ENCODE results near the gene HECW1. TPM values are rescaled to one million over a fixed set of nuclear protein-coding genes. Genes with fewer than 3 reads are reported as not detected.

HECW1 gene
- total and polyA plus RNA-seq, 2 experiments from 2014 or later = 11.0 to 21.8 TPM

GRCh38 chr7:43462836-43463235 lies 350.4 kb downstream of the HECW1 start:
- Histone ChIP-seq H3K9me2 (ENCODE audit: insufficient read depth) (no peaks in the 10 kb centered on the region), H3K4me1 (ENCODE audit: insufficient read depth) (peaks cover 36% of the 10 kb centered on the region), H3K27me3 (ENCODE audit: insufficient read depth) (no peaks in the 10 kb centered on the region), H3K36me3 (ENCODE audit: insufficient read depth) (no peaks in the 10 kb centered on the region), H2AFZ (no peak overlapping the region), H3K4me3 (no peak overlapping the region), H3K27ac (ENCODE audit: low read depth) (peak overlapping the region; percentile 29; the same call in 1 of the 2 replicates), H4K20me1 (replicated peaks; ENCODE audit: insufficient read depth) (no peaks in the 10 kb centered on the region), H3K4me2 (peak overlapping the region; percentile 10), H3K79me2 (replicated peaks; ENCODE audit: insufficient read depth) (no peaks in the 10 kb centered on the region), H3F3A (replicated peaks; ENCODE audit: low read depth) (no peaks in the 10 kb centered on the region; the same call in 1 of the 2 replicates)
- ATAC-seq (no peak), DNase-seq (ENCODE audit: low spot score) (no peak)
- peaks cover 4% of the 10 kb centered on the region for H3K27me3 Mint-ChIP-seq (ENCODE audit: insufficient read depth, low read depth, poor library complexity)
- no peak overlapping the region for H3K27ac Mint-ChIP-seq
- peaks cover 37% of the 10 kb centered on the region for H3K4me1 Mint-ChIP-seq
- no peaks in the 10 kb centered on the region for H3K9me3 Mint-ChIP-seq
- TF ChIP-seq POLR2AphosphoS5 (IDR thresholded peaks at IDR 0.05; ENCODE audit: low read depth) (no peak), REST (IDR thresholded peaks at IDR 0.05; ENCODE audit: unreplicated experiment) (no peak), ZNF114 (CRISPR knock-in tag; IDR thresholded peaks at IDR 0.05) (no peak), ZNF331 (CRISPR knock-in tag; IDR thresholded peaks at IDR 0.05; ENCODE audit: low read depth) (no peak), EZH2phosphoT487 (IDR thresholded peaks at IDR 0.05; ENCODE audit: unreplicated experiment) (no peak), JUNB (IDR thresholded peaks at IDR 0.05; ENCODE audit: unreplicated experiment) (no peak), EZH2 (IDR thresholded peaks at IDR 0.05; ENCODE audit: low read depth, unreplicated experiment) (no peak), NANOG (IDR thresholded peaks at IDR 0.05; ENCODE audit: borderline replicate concordance) (no peak), CREB1 (CRISPR knock-in tag; IDR thresholded peaks at IDR 0.05; ENCODE audit: low read depth) (no peak), STAT1 (IDR thresholded peaks at IDR 0.05; ENCODE audit: unreplicated experiment) (no peak)
- H3K36me3 Mint-ChIP-seq (ENCODE audit: low read depth) = no peaks in the 10 kb centered on the region
- no peak overlapping the region; the same call in 2 of the 3 replicates for H3K4me3 Mint-ChIP-seq

- no peaks in the 10 kb centered on the region for H3K79me2 ChIP-seq (replicated peaks; ENCODE audit: insufficient read depth)
- Mint-ChIP-seq H3K27me3 (ENCODE audit: insufficient read depth, low read depth, poor library complexity) (peaks cover 4% of the 10 kb centered on the region), H3K9me3 (no peaks in the 10 kb centered on the region), H3K36me3 (ENCODE audit: low read depth) (no peaks in the 10 kb centered on the region), H3K4me3 (peak overlapping the region; percentile 17; the same call in 1 of the 3 replicates), H3K4me1 (peaks cover 37% of the 10 kb centered on the region), H3K27ac (peak overlapping the region; percentile 90)
- peaks cover 36% of the 10 kb centered on the region for H3K4me1 ChIP-seq (ENCODE audit: insufficient read depth)
- no peaks in the 10 kb centered on the region for H3K9me2 ChIP-seq (ENCODE audit: insufficient read depth)
- H3K4me2 ChIP-seq = peak overlapping the region; percentile 10
- H4K20me1 ChIP-seq (replicated peaks; ENCODE audit: insufficient read depth) = no peaks in the 10 kb centered on the region
- no peaks in the 10 kb centered on the region for H3K36me3 ChIP-seq (ENCODE audit: insufficient read depth)
- no peaks in the 10 kb centered on the region for H3K27me3 ChIP-seq (ENCODE audit: insufficient read depth)
- H3K4me3 ChIP-seq = no peak overlapping the region
- no peak overlapping the region for H2AFZ ChIP-seq
- H3K27ac ChIP-seq (ENCODE audit: low read depth) = peak overlapping the region; percentile 61; the same call in 1 of the 2 replicates
- DNase-seq (ENCODE audit: low spot score) (peak; percentile 39), ATAC-seq (peak; percentile 65)
- no peaks in the 10 kb centered on the region; the same call in 1 of the 2 replicates for H3F3A ChIP-seq (replicated peaks; ENCODE audit: low read depth)
- TF ChIP-seq CREB1 (CRISPR knock-in tag; IDR thresholded peaks at IDR 0.05; ENCODE audit: low read depth) (no peak), JUNB (IDR thresholded peaks at IDR 0.05; ENCODE audit: unreplicated experiment) (no peak), REST (IDR thresholded peaks at IDR 0.05; ENCODE audit: unreplicated experiment) (no peak), EZH2phosphoT487 (IDR thresholded peaks at IDR 0.05; ENCODE audit: unreplicated experiment) (no peak), NANOG (IDR thresholded peaks at IDR 0.05; ENCODE audit: borderline replicate concordance) (no peak), EZH2 (IDR thresholded peaks at IDR 0.05; ENCODE audit: low read depth, unreplicated experiment) (no peak), STAT1 (IDR thresholded peaks at IDR 0.05; ENCODE audit: unreplicated experiment) (no peak), ZNF331 (CRISPR knock-in tag; IDR thresholded peaks at IDR 0.05; ENCODE audit: low read depth) (no peak), ZNF114 (CRISPR knock-in tag; IDR thresholded peaks at IDR 0.05) (no peak), POLR2AphosphoS5 (IDR thresholded peaks at IDR 0.05; ENCODE audit: low read depth) (no peak)
- TF ChIP-seq, protein P1, sequence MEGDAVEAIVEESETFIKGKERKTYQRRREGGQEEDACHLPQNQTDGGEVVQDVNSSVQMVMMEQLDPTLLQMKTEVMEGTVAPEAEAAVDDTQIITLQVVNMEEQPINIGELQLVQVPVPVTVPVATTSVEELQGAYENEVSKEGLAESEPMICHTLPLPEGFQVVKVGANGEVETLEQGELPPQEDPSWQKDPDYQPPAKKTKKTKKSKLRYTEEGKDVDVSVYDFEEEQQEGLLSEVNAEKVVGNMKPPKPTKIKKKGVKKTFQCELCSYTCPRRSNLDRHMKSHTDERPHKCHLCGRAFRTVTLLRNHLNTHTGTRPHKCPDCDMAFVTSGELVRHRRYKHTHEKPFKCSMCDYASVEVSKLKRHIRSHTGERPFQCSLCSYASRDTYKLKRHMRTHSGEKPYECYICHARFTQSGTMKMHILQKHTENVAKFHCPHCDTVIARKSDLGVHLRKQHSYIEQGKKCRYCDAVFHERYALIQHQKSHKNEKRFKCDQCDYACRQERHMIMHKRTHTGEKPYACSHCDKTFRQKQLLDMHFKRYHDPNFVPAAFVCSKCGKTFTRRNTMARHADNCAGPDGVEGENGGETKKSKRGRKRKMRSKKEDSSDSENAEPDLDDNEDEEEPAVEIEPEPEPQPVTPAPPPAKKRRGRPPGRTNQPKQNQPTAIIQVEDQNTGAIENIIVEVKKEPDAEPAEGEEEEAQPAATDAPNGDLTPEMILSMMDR (conservative IDR thresholded peaks at IDR 0.05; ENCODE audit: low read depth in 2 of 2) = no peak
- TF ChIP-seq, protein P2, sequence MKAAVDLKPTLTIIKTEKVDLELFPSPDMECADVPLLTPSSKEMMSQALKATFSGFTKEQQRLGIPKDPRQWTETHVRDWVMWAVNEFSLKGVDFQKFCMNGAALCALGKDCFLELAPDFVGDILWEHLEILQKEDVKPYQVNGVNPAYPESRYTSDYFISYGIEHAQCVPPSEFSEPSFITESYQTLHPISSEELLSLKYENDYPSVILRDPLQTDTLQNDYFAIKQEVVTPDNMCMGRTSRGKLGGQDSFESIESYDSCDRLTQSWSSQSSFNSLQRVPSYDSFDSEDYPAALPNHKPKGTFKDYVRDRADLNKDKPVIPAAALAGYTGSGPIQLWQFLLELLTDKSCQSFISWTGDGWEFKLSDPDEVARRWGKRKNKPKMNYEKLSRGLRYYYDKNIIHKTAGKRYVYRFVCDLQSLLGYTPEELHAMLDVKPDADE (IDR thresholded peaks at IDR 0.05) = no peak
Measured at GRCh38 chr7:43463401-43463980, 351.0 kb downstream of the HECW1 start.
